Neural progenitor cell (in vitro differentiated cells): ENCODE data around the gene KRTAP5-5. TPM values are rescaled to one million over a fixed set of nuclear protein-coding genes. Genes with fewer than 3 reads are reported as not detected.

ENCODE experiments used
- DNase-seq: peaks from one replicate; pipeline ENCODE4 v3.0.0-alpha.2; 2016; ENCODE audit warnings: low spot score
- H2AFZ ChIP-seq: fragments of 200-600 bp; sonication (generic); replicated peaks from 2 replicates; pipeline ENCODE4 v1.6.1; 2016; ENCODE audit warnings: antibody characterized with exemption
- H3F3A ChIP-seq: fragments of 200-600 bp; sonication (generic); 2 replicates; pipeline ENCODE4 v1.6.1; 2016; ENCODE audit warnings: antibody characterized with exemption, low read depth
- H3K27ac ChIP-seq: fragments of 200-600 bp; sonication (generic); 2 replicates; pipeline ENCODE4 v1.5.1; 2016; ENCODE audit warnings: mild to moderate bottlenecking
- H3K27me3 ChIP-seq: fragments of 200-600 bp; sonication (generic); 2 replicates; pipeline ENCODE4 v1.6.1; 2016; ENCODE audit warnings: mild to moderate bottlenecking, moderate library complexity
- H3K36me3 ChIP-seq: fragments of 200-600 bp; sonication (generic); 2 replicates; pipeline ENCODE4 v1.5.1; 2016
- H3K4me1 ChIP-seq: fragments of 200-600 bp; sonication (generic); 2 replicates; pipeline ENCODE4 v1.6.1; 2016; ENCODE audit warnings: mixed run types
- H3K4me2 ChIP-seq: fragments of 200-600 bp; sonication (generic); 2 replicates; pipeline ENCODE4 v1.6.1; 2016
- H3K4me3 ChIP-seq: fragments of 200-600 bp; sonication (generic); 2 replicates; pipeline ENCODE4 v1.5.1; 2016
- H3K79me2 ChIP-seq: fragments of 200-600 bp; sonication (generic); 2 replicates; pipeline ENCODE4 v1.6.1; 2016; ENCODE audit warnings: low read depth
- H3K9ac ChIP-seq: fragments of 200-600 bp; sonication (generic); 2 replicates; pipeline ENCODE4 v1.6.1; 2016
- H3K9me3 ChIP-seq: fragments of 200-600 bp; sonication (generic); 2 replicates; pipeline ENCODE4 v1.5.1; 2016; ENCODE audit warnings: low read depth
- H4K20me1 ChIP-seq: fragments of 200-600 bp; sonication (generic); 2 replicates; pipeline ENCODE4 v1.6.1; 2016; ENCODE audit warnings: low read depth
- H3K27ac Mint-ChIP-seq: 3 replicates; pipeline ENCODE4 v1.8.0; 2021; ENCODE audit warnings: mixed read lengths
- H3K27me3 Mint-ChIP-seq: 2 replicates; pipeline ENCODE4 v1.8.0; 2022; ENCODE audit warnings: low read depth, mild to moderate bottlenecking, inconsistent platforms, moderate library complexity, mixed read lengths; ENCODE audit not compliant: insufficient read depth
- H3K36me3 Mint-ChIP-seq: 3 replicates; pipeline ENCODE4 v1.8.0; 2021; ENCODE audit warnings: mixed read lengths
- H3K4me1 Mint-ChIP-seq: 3 replicates; pipeline ENCODE4 v1.8.0; 2021; ENCODE audit warnings: mixed read lengths
- H3K4me3 Mint-ChIP-seq: 3 replicates; pipeline ENCODE4 v1.8.0; 2021; ENCODE audit warnings: mild to moderate bottlenecking, moderate library complexity, mixed read lengths
- H3K9me3 Mint-ChIP-seq: 3 replicates; pipeline ENCODE4 v1.8.0; 2020; ENCODE audit warnings: mixed read lengths
- CTCF ChIP-seq: fragments of 200-600 bp; sonication (generic); IDR thresholded peaks from 2 replicates; pipeline ENCODE4 v1.5.1; 2017; ENCODE audit warnings: antibody characterized with exemption, mild to moderate bottlenecking
- EZH2 ChIP-seq: fragments of 200-600 bp; sonication (generic); IDR thresholded peaks from 2 replicates; pipeline ENCODE4 v1.6.1; 2017; ENCODE audit warnings: antibody characterized with exemption, mild to moderate bottlenecking, moderate library complexity
- EZH2phosphoT487 ChIP-seq: fragments of 200-600 bp; sonication (generic); IDR thresholded peaks from 2 replicates; pipeline ENCODE4 v1.6.1; 2017; ENCODE audit warnings: antibody characterized with exemption
- total RNA-seq: library from RNA; depleted of rRNA; stranded (reverse); fragments of >200 nt; gene quantifications from 2 replicates; pipeline ENCODE4 v1.2.3, GENCODE V29; 2015; ENCODE audit warnings: low replicate concordance

The KRTAP5-5 gene
- total RNA-seq, 1 donor from 2014 or later, result not detected

- Histone ChIP-seq H3K9me3 (no peaks in the 10 kb centered on the region), H3K36me3 (no peaks in the 10 kb centered on the region), H3K79me2 (no peaks in the 10 kb centered on the region), H3K4me3 (no peak overlapping the region), H3K4me2 (no peak overlapping the region), H2AFZ (no peak overlapping the region), H3K9ac (no peak overlapping the region), H3K27ac (no peak overlapping the region), H3K4me1 (no peaks in the 10 kb centered on the region), H4K20me1 (no peaks in the 10 kb centered on the region), H3F3A (no peaks in the 10 kb centered on the region), H3K27me3 (peaks cover 17% of the 10 kb centered on the region)
- no peaks in the 10 kb centered on the region for H3K4me1 Mint-ChIP-seq
- no peaks in the 10 kb centered on the region for H3K36me3 Mint-ChIP-seq
- no peak overlapping the region for H3K4me3 Mint-ChIP-seq
- peaks cover 14% of the 10 kb centered on the region for H3K27me3 Mint-ChIP-seq
- no peaks in the 10 kb centered on the region for H3K9me3 Mint-ChIP-seq
- no peak overlapping the region for H3K27ac Mint-ChIP-seq
- DNase-seq, result no peak
- TF ChIP-seq CTCF (no peak), EZH2phosphoT487 (no peak), EZH2 (no peak)
Observed at GRCh38 chr11:1647901-1648652, 18.5 kb downstream of the KRTAP5-5 start.

GRCh38 chr11:1648653-1649420 lies 19.3 kb downstream of the KRTAP5-5 start:
- Mint-ChIP-seq H3K36me3 (no peaks in the 10 kb centered on the region), H3K4me3 (no peak overlapping the region), H3K4me1 (no peaks in the 10 kb centered on the region), H3K9me3 (no peaks in the 10 kb centered on the region), H3K27me3 (peaks cover 14% of the 10 kb centered on the region), H3K27ac (no peak overlapping the region)
- H3K4me1 ChIP-seq, result no peaks in the 10 kb centered on the region
- no peaks in the 10 kb centered on the region for H3K79me2 ChIP-seq
- H4K20me1 ChIP-seq, result no peaks in the 10 kb centered on the region
- H2AFZ ChIP-seq, result no peak overlapping the region
- no peak overlapping the region for H3K9ac ChIP-seq
- no peaks in the 10 kb centered on the region for H3F3A ChIP-seq
- H3K4me2 ChIP-seq, result no peak overlapping the region
- no peak for TF ChIP-seq EZH2phosphoT487
- TF ChIP-seq EZH2, result no peak
- TF ChIP-seq CTCF, result no peak
- H3K4me3 ChIP-seq, result no peak overlapping the region
- H3K36me3 ChIP-seq, result no peaks in the 10 kb centered on the region
- peaks cover 25% of the 10 kb centered on the region for H3K27me3 ChIP-seq
- no peak overlapping the region for H3K27ac ChIP-seq
- no peak for DNase-seq
- no peaks in the 10 kb centered on the region for H3K9me3 ChIP-seq

GRCh38 chr11:1650034-1650917 lies 20.7 kb downstream of the KRTAP5-5 start:
- no peaks in the 10 kb centered on the region for H3K9me3 Mint-ChIP-seq
- Histone ChIP-seq H3K4me2 (no peak overlapping the region), H3K9me3 (no peaks in the 10 kb centered on the region), H3F3A (no peaks in the 10 kb centered on the region), H3K27ac (no peak overlapping the region), H3K79me2 (no peaks in the 10 kb centered on the region), H3K27me3 (peaks cover 25% of the 10 kb centered on the region), H4K20me1 (no peaks in the 10 kb centered on the region), H3K9ac (no peak overlapping the region), H2AFZ (no peak overlapping the region), H3K4me1 (no peaks in the 10 kb centered on the region), H3K4me3 (no peak overlapping the region), H3K36me3 (no peaks in the 10 kb centered on the region)
- no peak overlapping the region for H3K4me3 Mint-ChIP-seq
- H3K27me3 Mint-ChIP-seq, result peaks cover 12% of the 10 kb centered on the region
- no peaks in the 10 kb centered on the region for H3K4me1 Mint-ChIP-seq
- no peaks in the 10 kb centered on the region for H3K36me3 Mint-ChIP-seq
- no peak for DNase-seq
- H3K27ac Mint-ChIP-seq, result no peak overlapping the region
- TF ChIP-seq EZH2phosphoT487 (no peak), EZH2 (no peak), CTCF (no peak)
